ENCODE data around the gene DEFB126.

DNA sequence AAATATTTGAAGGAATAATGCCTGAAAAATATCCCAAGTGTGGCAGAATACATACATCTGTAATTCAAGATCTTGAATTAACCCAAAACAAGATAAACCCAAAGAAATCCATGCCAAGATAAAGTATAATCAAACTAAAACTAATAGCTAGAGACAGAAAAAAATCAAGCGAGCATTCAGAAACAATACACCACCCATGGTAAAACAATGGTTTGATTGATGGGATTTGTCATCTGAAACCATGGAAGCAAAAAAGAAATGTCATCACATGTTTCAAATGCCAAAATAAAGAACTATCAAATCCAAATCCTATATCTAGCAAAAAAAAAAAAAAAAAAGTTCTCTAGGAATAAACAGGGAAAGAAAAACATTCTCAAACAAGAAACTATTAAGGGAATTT lies 9.7 kb downstream of the DEFB126 start:
- TF ChIP-seq EP300 (IDR thresholded peaks at IDR 0.05) (no peak), POLR2A (IDR thresholded peaks at IDR 0.05) (no peak), POLR2AphosphoS5 (IDR thresholded peaks at IDR 0.05) (no peak)
- TF ChIP-seq, protein P1, sequence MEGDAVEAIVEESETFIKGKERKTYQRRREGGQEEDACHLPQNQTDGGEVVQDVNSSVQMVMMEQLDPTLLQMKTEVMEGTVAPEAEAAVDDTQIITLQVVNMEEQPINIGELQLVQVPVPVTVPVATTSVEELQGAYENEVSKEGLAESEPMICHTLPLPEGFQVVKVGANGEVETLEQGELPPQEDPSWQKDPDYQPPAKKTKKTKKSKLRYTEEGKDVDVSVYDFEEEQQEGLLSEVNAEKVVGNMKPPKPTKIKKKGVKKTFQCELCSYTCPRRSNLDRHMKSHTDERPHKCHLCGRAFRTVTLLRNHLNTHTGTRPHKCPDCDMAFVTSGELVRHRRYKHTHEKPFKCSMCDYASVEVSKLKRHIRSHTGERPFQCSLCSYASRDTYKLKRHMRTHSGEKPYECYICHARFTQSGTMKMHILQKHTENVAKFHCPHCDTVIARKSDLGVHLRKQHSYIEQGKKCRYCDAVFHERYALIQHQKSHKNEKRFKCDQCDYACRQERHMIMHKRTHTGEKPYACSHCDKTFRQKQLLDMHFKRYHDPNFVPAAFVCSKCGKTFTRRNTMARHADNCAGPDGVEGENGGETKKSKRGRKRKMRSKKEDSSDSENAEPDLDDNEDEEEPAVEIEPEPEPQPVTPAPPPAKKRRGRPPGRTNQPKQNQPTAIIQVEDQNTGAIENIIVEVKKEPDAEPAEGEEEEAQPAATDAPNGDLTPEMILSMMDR (IDR thresholded peaks at IDR 0.05) = no peak
